Measurements from ENCODE around the gene BMP7. TPM values are rescaled to one million over a fixed set of nuclear protein-coding genes. Genes with fewer than 3 reads are reported as not detected.

The BMP7 gene
- total RNA-seq, 3 donors from 2014 or later (not counting 1 experiment from before 2014, with no cell fraction given) = not detected

GRCh38 chr20:57309544-57310115 is 43.2 kb upstream of the BMP7 start:
- Mint-ChIP-seq H3K9me3 (no peaks in the 10 kb centered on the region), H3K36me3 (no peaks in the 10 kb centered on the region), H3K4me1 (no peaks in the 10 kb centered on the region), H3K27me3 (ENCODE audit: low read depth in 2 of 2) (peaks cover 9 to 36% of the 10 kb centered on the region in 2 donors), H3K4me3 (no peak overlapping the region), H3K27ac (no peak overlapping the region)
- no peaks in the 10 kb centered on the region for H3K27me3 ChIP-seq (ENCODE audit: control insufficient read depth, insufficient read depth, low read length)
- TF ChIP-seq CTCF (IDR thresholded peaks at IDR 0.05) = no peak
- intact Hi-C loops (cut with micrococcal nuclease) = no loop called here
- no peaks in the 10 kb centered on the region for H3K36me3 ChIP-seq (ENCODE audit: control insufficient read depth, insufficient read depth, low read length)
- no peak for DNase-seq
- H3K9me3 ChIP-seq (ENCODE audit: control insufficient read depth, insufficient read depth, low read length) = no peaks in the 10 kb centered on the region
- H3K4me1 ChIP-seq (ENCODE audit: control insufficient read depth, insufficient read depth, low read length) = no peaks in the 10 kb centered on the region
- H3K27ac ChIP-seq (ENCODE audit: low read length) = no peak overlapping the region
- no peak for ATAC-seq
- 76% methylated on average over 9 of the region's 9 CpGs for WGBS (ENCODE audit: insufficient coverage)
- no peak overlapping the region for H3K4me3 ChIP-seq (ENCODE audit: low read length)

GRCh38 chr20:57308451-57309271 is 42.2 kb upstream of the BMP7 start:
- Mint-ChIP-seq H3K27ac (no peak overlapping the region), H3K36me3 (no peaks in the 10 kb centered on the region), H3K9me3 (no peaks in the 10 kb centered on the region), H3K4me1 (no peaks in the 10 kb centered on the region), H3K27me3 (ENCODE audit: low read depth in 2 of 2) (peaks cover 7 to 30% of the 10 kb centered on the region in 2 donors), H3K4me3 (no peak overlapping the region)
- DNase-seq (no peak), ATAC-seq (no peak)
- no peak overlapping the region for H3K4me3 ChIP-seq (ENCODE audit: low read length)
- no peak for TF ChIP-seq CTCF (IDR thresholded peaks at IDR 0.05)
- intact Hi-C loops (cut with micrococcal nuclease) = no loop called here
- no peaks in the 10 kb centered on the region for H3K4me1 ChIP-seq (ENCODE audit: control insufficient read depth, insufficient read depth, low read length)
- WGBS (ENCODE audit: insufficient coverage) = 72% methylated on average over 11 of the region's 13 CpGs
- no peak overlapping the region for H3K27ac ChIP-seq (ENCODE audit: low read length)
- H3K9me3 ChIP-seq (ENCODE audit: control insufficient read depth, insufficient read depth, low read length) = no peaks in the 10 kb centered on the region
- no peaks in the 10 kb centered on the region for H3K36me3 ChIP-seq (ENCODE audit: control insufficient read depth, insufficient read depth, low read length)
- H3K27me3 ChIP-seq (ENCODE audit: control insufficient read depth, insufficient read depth, low read length) = no peaks in the 10 kb centered on the region

- no peak for TF ChIP-seq CTCF (IDR thresholded peaks at IDR 0.05)
- 90% methylated on average over 5 of the region's 5 CpGs for WGBS (ENCODE audit: insufficient coverage)
- H3K36me3 Mint-ChIP-seq = no peaks in the 10 kb centered on the region
- H3K4me3 Mint-ChIP-seq = no peak overlapping the region
- H3K27ac Mint-ChIP-seq = no peak overlapping the region
- Histone ChIP-seq H3K27ac (ENCODE audit: low read length) (no peak overlapping the region), H3K27me3 (ENCODE audit: control insufficient read depth, insufficient read depth, low read length) (no peaks in the 10 kb centered on the region), H3K4me3 (ENCODE audit: low read length) (no peak overlapping the region), H3K9me3 (ENCODE audit: control insufficient read depth, insufficient read depth, low read length) (no peaks in the 10 kb centered on the region), H3K4me1 (ENCODE audit: control insufficient read depth, insufficient read depth, low read length) (no peaks in the 10 kb centered on the region), H3K36me3 (ENCODE audit: control insufficient read depth, insufficient read depth, low read length) (no peaks in the 10 kb centered on the region)
- H3K9me3 Mint-ChIP-seq = no peaks in the 10 kb centered on the region
- DNase-seq (no peak), ATAC-seq (no peak)
- H3K4me1 Mint-ChIP-seq = no peaks in the 10 kb centered on the region
- intact Hi-C loops (cut with micrococcal nuclease) = no loop called here
- peaks cover 11 to 30% of the 10 kb centered on the region in 2 donors for H3K27me3 Mint-ChIP-seq (ENCODE audit: low read depth in 2 of 2)
These were observed 40.3 kb upstream of the BMP7 start for GRCh38 chr20:57306747-57307146.

All from natural killer cell (primary cell).